Retina (tissue), 1 donor: ENCODE data around the gene NBR1.
A peak's percentile ranks its signal among the peaks of the same experiment; 100 is the strongest.
"Not testable (repeated sequence)": the region's sequence is repeated elsewhere in the genome, so short reads cannot be mapped to it uniquely, and the experiment has no call there.

Experiments used
- DNase-seq: peaks from one replicate; pipeline ENCODE4 v3.0.0-alpha.2; 2016

The NBR1 gene

DNA sequence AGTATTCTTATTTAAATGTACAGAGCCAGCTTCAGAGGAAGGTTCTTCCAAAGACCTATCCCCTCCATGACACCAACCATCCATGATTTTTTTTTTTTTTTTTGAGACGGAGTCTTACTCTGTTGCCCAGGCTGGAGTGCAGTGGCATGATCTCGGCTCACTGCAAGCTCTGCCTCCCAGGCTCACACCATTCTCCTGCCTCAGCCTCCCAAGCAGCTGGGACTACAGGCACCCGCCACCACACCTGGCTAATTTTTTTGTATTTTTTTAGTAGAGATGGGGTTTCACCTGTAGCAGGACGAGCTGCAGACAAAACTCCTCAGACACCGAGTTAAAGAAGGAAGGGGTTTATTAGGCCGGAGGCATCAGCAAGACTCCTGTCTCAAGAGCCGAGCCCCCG is 11.1 kb upstream of the NBR1 start:
- DNase-seq: not testable (repeated sequence)

GRCh38 chr17:43165971-43166370 is 5.0 kb upstream of the NBR1 start:
- DNase-seq: not testable (repeated sequence)

GRCh38 chr17:43169561-43170139 is 1.4 kb upstream of the NBR1 start:
- DNase-seq: no peak

- DNase-seq: peak; percentile 91
Measured at GRCh38 chr17:43170140-43170765, 761 bp upstream of the NBR1 start.

- DNase-seq: peak; percentile 17
Measured at GRCh38 chr17:43171586-43172487, 823 bp downstream of the NBR1 start.

DNA sequence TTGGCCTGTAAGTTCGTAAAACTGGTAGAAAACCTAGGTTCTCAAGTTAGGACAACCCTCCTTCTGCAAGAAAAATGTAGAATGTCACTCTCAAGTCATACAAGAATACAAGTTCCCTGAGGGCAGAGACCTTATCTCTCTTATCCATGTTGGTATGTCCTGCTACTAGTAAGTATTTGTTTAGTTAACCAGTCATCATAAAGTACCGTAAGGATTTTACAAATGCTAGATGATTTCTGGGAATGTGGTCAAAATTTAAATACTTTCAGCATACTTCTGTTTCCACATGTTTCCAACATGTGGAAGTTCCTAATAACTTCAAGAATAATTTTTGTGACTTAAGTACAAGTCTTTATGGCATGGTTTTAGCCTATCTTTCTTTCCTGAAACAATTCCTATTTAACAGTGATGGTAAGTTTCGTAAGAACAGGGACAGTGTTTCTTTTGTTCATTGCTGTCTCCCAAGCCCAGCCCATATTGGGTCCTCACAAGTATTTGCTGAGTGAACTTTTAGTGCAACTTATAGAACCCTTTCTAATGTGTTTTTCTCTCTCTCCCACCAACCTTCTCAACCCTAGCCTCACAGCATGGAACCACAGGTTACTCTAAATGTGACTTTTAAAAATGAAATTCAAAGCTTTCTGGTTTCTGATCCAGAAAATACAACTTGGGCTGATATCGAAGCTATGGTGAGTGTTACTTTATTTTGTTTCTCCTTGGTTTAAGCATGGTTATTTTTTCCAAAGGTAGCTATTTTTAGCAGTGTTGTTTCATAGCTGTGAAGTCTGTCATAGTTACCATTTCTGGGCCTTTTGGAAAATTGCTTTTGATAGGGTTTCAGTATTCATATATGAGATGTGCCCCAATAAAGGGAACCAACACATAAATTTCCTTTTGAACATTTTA is 4.5 kb downstream of the NBR1 start:
- no peak for DNase-seq

DNA sequence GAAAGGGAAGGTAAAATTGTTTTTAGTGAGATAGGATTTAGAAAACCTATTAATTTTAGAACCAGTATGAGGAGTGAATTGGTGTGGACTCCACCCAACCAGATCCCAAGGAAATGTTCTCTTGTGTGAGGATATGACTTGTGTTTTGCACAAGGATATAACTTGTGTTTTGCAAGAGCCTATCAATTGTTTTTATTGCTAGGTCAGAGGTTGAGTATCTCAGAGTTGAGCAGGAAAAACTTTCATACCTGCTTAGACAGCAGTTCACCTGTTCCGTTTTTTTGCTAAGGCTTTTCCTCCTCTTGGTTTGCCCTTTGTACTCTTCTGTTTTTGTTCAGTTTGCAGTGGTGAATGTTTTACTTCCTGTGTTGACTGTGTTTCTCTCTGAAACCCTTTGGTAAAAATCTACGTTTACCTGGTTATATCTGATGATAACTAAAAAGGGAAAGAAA is 5.1 kb downstream of the NBR1 start:
- no peak for DNase-seq

DNA sequence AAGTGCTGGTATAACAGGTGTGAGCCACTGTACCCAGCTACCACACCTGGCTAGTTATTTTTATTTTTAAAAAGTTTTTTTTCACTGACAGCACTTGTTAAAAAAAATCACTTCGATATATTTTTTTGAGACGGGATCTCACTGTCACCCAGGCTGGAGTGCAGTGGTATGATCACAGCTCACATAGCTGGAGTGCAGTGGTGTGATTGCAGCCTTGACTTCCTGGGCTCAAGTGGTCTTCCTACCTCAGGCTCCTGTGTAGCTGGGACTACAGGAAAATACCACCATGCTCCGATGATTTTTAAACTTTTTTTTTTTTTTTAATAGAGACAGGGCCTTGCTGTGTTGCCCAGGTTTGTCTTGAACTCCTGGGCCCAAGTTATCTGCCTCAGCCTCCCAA is 12.9 kb downstream of the NBR1 start:
- DNase-seq: no peak

GRCh38 chr17:43186656-43187055 is 15.6 kb downstream of the NBR1 start:
- DNase-seq: not testable (repeated sequence)

GRCh38 chr17:43193251-43193650 is 22.2 kb downstream of the NBR1 start:
- DNase-seq: no peak

GRCh38 chr17:43199633-43200032 is 28.6 kb downstream of the NBR1 start:
- DNase-seq: no peak

GRCh38 chr17:43200127-43200526 is 29.1 kb downstream of the NBR1 start:
- DNase-seq: peak; percentile 17

- not testable (repeated sequence) for DNase-seq
Measured at GRCh38 chr17:43203013-43203412, 32.0 kb downstream of the NBR1 start.

- no peak for DNase-seq
Measured at GRCh38 chr17:43210576-43210975, 39.6 kb downstream of the NBR1 start.

- no peak for DNase-seq
Measured at GRCh38 chr17:43211123-43211479, 40.1 kb downstream of the NBR1 start.

- peak; percentile 72 for DNase-seq
Measured at GRCh38 chr17:43211480-43212402, 40.7 kb downstream of the NBR1 start, which contains the start of gene TMEM106A. TMEM106A (plus strand) TSS chr17:43211875; CDS start chr17:43213042, 1,167 bp downstream.

- DNase-seq: no peak
Measured at GRCh38 chr17:43212641-43213490, 41.9 kb downstream of the NBR1 start.

DNA sequence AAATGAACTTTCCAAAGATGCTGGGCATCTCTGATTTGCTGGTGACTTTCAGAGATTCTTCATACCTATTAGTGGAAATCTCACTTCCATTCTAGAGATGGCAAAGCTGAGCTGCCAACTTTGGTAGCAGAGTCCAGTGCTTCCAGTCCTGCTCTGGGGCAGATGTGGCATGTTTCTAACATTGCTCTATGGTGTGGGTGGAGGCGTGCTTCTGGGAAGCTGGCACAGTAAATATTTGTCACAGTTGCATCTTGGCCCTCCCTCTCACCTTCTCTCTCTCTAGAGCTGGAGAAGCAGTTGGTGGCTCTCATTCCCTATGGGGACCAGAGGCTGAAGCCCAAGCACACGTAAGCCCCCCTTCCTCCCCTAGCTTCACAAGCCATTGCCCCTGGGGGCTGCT is 42.5 kb downstream of the NBR1 start:
- DNase-seq: no peak

GRCh38 chr17:43215341-43215740 is 44.3 kb downstream of the NBR1 start:
- no peak for DNase-seq

- DNase-seq: no peak
Measured at GRCh38 chr17:43216369-43216761, 45.4 kb downstream of the NBR1 start.
